Measurements from ENCODE around the gene RRP15. TPM values are rescaled to one million over a fixed set of nuclear protein-coding genes. Genes with fewer than 3 reads are reported as not detected.

The RRP15 gene
- total and polyA plus RNA-seq, 2 of the 13 experiments (the other 11 are each of a cell fraction or from before 2014, with no cell fraction given): 2.1 to 37.5 TPM

- no peak for TF ChIP-seq ZNF609 (CRISPR knock-in tag; IDR thresholded peaks at IDR 0.05; ENCODE audit: borderline replicate concordance)
Measured at GRCh38 chr1:218369688-218370511, 84.8 kb downstream of the RRP15 start (continued).

GRCh38 chr1:218371927-218372672 is 87.0 kb downstream of the RRP15 start:
- H3K4me2 ChIP-seq (ENCODE audit: low read depth, low read length): peak overlapping the region; percentile 71
- no peaks in the 10 kb centered on the region for H3K9me3 ChIP-seq (ENCODE audit: low read length)
- peak overlapping the region; percentile 84 for H2AFZ ChIP-seq (ENCODE audit: low read length)
- no peaks in the 10 kb centered on the region for H3K27me3 ChIP-seq (ENCODE audit: control insufficient read depth in 1 of 2, insufficient read depth in 2 of 2, low read length in 2 of 2)
- H3K4me1 ChIP-seq (ENCODE audit: insufficient read depth, low read length): peaks cover 82% of the 10 kb centered on the region
- peak overlapping the region in 2 of 3 experiments; percentile 10 to 42; a peak in 1 of 6 replicates for H3K4me3 ChIP-seq (replicated peaks in 1 of 3; ENCODE audit: insufficient read depth in 1 of 3, low read depth in 2 of 3, low read length in 3 of 3)
- H3K27ac ChIP-seq (ENCODE audit: extremely low read length, insufficient read depth, low read length): peak overlapping the region; percentile 69
- H3K9ac ChIP-seq (ENCODE audit: insufficient read depth, low read depth, low read length): peak overlapping the region; percentile 32; the same call in 1 of the 2 replicates
- DNase-seq (ENCODE audit: low spot score) (peak; percentile 82), ATAC-seq (peak; percentile 81), FAIRE-seq (peak; percentile 59)
- no peaks in the 10 kb centered on the region for H3K36me3 ChIP-seq (replicated peaks in 1 of 2; ENCODE audit: control insufficient read depth in 1 of 2, insufficient read depth in 2 of 2, low read length in 2 of 2)
- WGBS (ENCODE audit: low lambda C conversion rate): 14% methylated on average over 8 of the region's 8 CpGs
- no peaks in the 10 kb centered on the region for H4K20me1 ChIP-seq (ENCODE audit: insufficient read depth, low read length)
- POLR2A ChIA-PET: interaction anchor here (1.0 to 1.6 kb wide), 2 partner anchors 9 kb away, joined by 3 to 11 read pairs; no protein-coding TSS in a partner anchor
- CTCF ChIA-PET (ENCODE audit: low intra/inter-chr PET ratio, low total read pairs): no interaction called here
- H3K79me2 ChIP-seq (ENCODE audit: insufficient read depth, low read length): no peaks in the 10 kb centered on the region
- intact Hi-C loops (cut with micrococcal nuclease; ENCODE audit: unreplicated experiment): no loop called here
- no TSS peak for BruUV-seq (replicated peaks)
- in situ Hi-C loops (cut with HindIII; ENCODE audit: extremely low pct_ligation_motif_present, low pct_unique_long_range_greater_than_20kb): loop anchor here (25.0 kb wide), 1 partner anchor 940 kb away; no protein-coding TSS in a partner anchor
- TF ChIP-seq, protein P1, sequence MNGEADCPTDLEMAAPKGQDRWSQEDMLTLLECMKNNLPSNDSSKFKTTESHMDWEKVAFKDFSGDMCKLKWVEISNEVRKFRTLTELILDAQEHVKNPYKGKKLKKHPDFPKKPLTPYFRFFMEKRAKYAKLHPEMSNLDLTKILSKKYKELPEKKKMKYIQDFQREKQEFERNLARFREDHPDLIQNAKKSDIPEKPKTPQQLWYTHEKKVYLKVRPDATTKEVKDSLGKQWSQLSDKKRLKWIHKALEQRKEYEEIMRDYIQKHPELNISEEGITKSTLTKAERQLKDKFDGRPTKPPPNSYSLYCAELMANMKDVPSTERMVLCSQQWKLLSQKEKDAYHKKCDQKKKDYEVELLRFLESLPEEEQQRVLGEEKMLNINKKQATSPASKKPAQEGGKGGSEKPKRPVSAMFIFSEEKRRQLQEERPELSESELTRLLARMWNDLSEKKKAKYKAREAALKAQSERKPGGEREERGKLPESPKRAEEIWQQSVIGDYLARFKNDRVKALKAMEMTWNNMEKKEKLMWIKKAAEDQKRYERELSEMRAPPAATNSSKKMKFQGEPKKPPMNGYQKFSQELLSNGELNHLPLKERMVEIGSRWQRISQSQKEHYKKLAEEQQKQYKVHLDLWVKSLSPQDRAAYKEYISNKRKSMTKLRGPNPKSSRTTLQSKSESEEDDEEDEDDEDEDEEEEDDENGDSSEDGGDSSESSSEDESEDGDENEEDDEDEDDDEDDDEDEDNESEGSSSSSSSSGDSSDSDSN (CRISPR knock-in tag; IDR thresholded peaks at IDR 0.05): peak; percentile 16; the same call in 1 of the 2 replicates
- no peak for TF ChIP-seq ZNF660 (CRISPR knock-in tag; IDR thresholded peaks at IDR 0.05; ENCODE audit: borderline replicate concordance, low read depth)
- TF ChIP-seq CEBPG (CRISPR knock-in tag; IDR thresholded peaks at IDR 0.05): peak; percentile 93
- no peak for TF ChIP-seq AGO2 (optimal IDR thresholded peaks at IDR 0.05; ENCODE audit: low read depth, low read length)
- TF ChIP-seq ZNF331 (CRISPR knock-in tag; IDR thresholded peaks at IDR 0.05): 0 out of 2 replicates have a peak, but pooled peaks have one; percentile 22
- TF ChIP-seq ZNF83 (CRISPR knock-in tag; IDR thresholded peaks at IDR 0.05; ENCODE audit: borderline replicate concordance): no peak
- TF ChIP-seq HOMEZ (CRISPR knock-in tag; IDR thresholded peaks at IDR 0.05; ENCODE audit: low read depth): no peak
- TF ChIP-seq ZNF354B (CRISPR knock-in tag; IDR thresholded peaks at IDR 0.05): no peak
- no peak for TF ChIP-seq NR2F6 (IDR thresholded peaks at IDR 0.05)
- TF ChIP-seq NR2F6 (CRISPR knock-in tag; IDR thresholded peaks at IDR 0.05): peak; percentile 51
- 0 out of 2 replicates have a peak, but pooled peaks have one; percentile 20 for TF ChIP-seq MIER2 (CRISPR knock-in tag; IDR thresholded peaks at IDR 0.05)

Measured in HepG2 (cell line).